ENCODE measurements around the gene ACOX1.
"Not testable (repeated sequence)": the region's sequence is repeated elsewhere in the genome, so short reads cannot be mapped to it uniquely, and the experiment has no call there.

- not testable (repeated sequence) for TF ChIP-seq CTCF (conservative IDR thresholded peaks at IDR 0.05; ENCODE audit: low read depth, low read length); EZH2 (IDR thresholded peaks at IDR 0.05; ENCODE audit: borderline replicate concordance, low read depth, low read length, poor library complexity, severe bottlenecking)
Observed at GRCh38 chr17:75969044-75969443, 9.9 kb downstream of the ACOX1 start.
